Left ventricle myocardium inferior (tissue), 1 donor: Measurements from ENCODE around the gene PPP1CA. TPM values are rescaled to one million over a fixed set of nuclear protein-coding genes. Genes with fewer than 3 reads are reported as not detected.

ENCODE experiments used
- DNase-seq: peaks from one replicate; pipeline ENCODE4 v3.0.0-alpha.2; 2020
- H3K27ac ChIP-seq: fragments of 200-600 bp; replicated peaks from 2 replicates; pipeline ENCODE4 v1.8.0; 2021
- H3K27me3 ChIP-seq: fragments of 200-600 bp; 2 replicates; pipeline ENCODE4 v1.8.0; 2021; ENCODE audit warnings: low read depth
- H3K36me3 ChIP-seq: fragments of 200-600 bp; 2 replicates; pipeline ENCODE4 v1.8.0; 2021
- H3K4me1 ChIP-seq: fragments of 200-600 bp; 2 replicates; pipeline ENCODE4 v1.8.0; 2021
- H3K4me3 ChIP-seq: fragments of 200-600 bp; 2 replicates; pipeline ENCODE4 v1.8.0; 2021; ENCODE audit warnings: mild to moderate bottlenecking, moderate library complexity
- H3K9me3 ChIP-seq: fragments of 200-600 bp; replicated peaks from 2 replicates; pipeline ENCODE4 v1.8.0; 2021
- CTCF ChIP-seq: fragments of 200-600 bp; IDR thresholded peaks from 2 replicates; pipeline ENCODE4 v1.8.0; 2021; ENCODE audit warnings: antibody characterized with exemption, mild to moderate bottlenecking, borderline replicate concordance
- intact Hi-C: fragments of 100-400 bp; cut with micrococcal nuclease; formaldehyde crosslinking; loops from one replicate; pipeline ENCODE4 v1.11.0; 2022
- total RNA-seq: library from RNA; stranded (reverse); fragmentation: NEBNext Ultra II Directional; extraction: Animal tissue kit (Norgen Biotek cat#: 25700); gene quantifications from one replicate; pipeline ENCODE4 v1.2.1, GENCODE V29; 2021
- donor health status: DM: no; HTN: yes; CAD: no; lungs with severe emphysema.

Gene PPP1CA
- total RNA-seq, 1 donor from 2014 or later = 86.0 TPM

DNA sequence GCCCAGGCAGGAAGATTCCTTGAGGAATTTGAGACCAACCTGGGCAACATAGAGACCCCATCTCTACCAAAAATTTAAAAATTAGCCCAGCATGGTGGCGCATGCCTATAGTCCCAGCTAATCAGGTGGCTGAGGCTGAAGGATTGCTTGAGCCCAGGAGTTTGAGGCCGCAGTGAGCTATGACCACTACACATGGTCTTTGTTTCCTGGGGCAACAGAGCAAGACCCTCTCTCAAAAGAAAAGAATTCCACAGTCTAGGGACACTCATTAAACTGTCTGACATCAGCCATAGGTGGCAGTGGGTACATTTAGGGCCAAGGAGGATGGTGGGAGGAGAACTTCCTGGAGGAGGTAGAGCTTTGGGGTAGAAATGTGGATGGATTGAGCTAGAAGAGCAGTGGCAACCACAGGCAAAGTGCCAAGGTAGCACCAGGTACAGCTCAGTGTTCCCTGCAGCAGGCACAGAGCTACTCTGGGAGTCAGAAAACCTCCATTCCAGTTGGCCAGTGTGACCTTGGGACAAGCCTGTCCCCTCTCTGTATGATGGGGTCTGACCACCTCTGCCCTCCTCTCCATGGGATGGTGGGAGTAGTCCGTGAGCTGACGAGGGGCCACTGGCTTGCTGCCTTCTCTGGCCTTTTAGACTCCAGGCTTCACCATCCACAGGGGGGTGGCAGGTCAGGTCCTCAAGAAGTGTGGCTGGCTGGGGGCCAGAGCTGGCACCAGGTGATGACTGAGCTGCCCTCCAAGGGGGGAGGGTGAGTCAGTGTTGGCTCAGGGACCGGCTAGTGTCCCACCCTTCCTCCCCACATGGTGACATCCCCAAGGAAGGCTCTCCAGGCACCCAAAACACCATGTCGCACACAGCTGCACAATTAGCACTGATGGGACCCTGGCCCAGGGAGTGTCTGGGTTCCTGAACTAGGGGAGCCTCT, 24.5 kb downstream of the PPP1CA start:
- no peak for DNase-seq
- intact Hi-C loops = no loop called here
- TF ChIP-seq CTCF = no peak
- Histone ChIP-seq H3K27me3 (peaks cover 51% of the 10 kb centered on the region), H3K27ac (no peak overlapping the region), H3K4me1 (peaks cover 26% of the 10 kb centered on the region), H3K36me3 (no peaks in the 10 kb centered on the region), H3K9me3 (no peaks in the 10 kb centered on the region), H3K4me3 (no peak overlapping the region)

GRCh38 chr11:67376063-67376820, 25.4 kb downstream of the PPP1CA start:
- no peaks in the 10 kb centered on the region for H3K9me3 ChIP-seq
- no peak overlapping the region for H3K27ac ChIP-seq
- H3K4me1 ChIP-seq = peaks cover 35% of the 10 kb centered on the region
- H3K36me3 ChIP-seq = no peaks in the 10 kb centered on the region
- TF ChIP-seq CTCF = no peak
- H3K4me3 ChIP-seq = no peak overlapping the region
- no peak for DNase-seq
- intact Hi-C loops = no loop called here
- peaks cover 49% of the 10 kb centered on the region for H3K27me3 ChIP-seq

GRCh38 chr11:67375320-67376055, 26.2 kb downstream of the PPP1CA start:
- Histone ChIP-seq H3K36me3 (no peaks in the 10 kb centered on the region), H3K27ac (no peak overlapping the region), H3K9me3 (no peaks in the 10 kb centered on the region), H3K4me3 (no peak overlapping the region), H3K27me3 (peaks cover 47% of the 10 kb centered on the region), H3K4me1 (peaks cover 42% of the 10 kb centered on the region)
- intact Hi-C loops = no loop called here
- no peak for TF ChIP-seq CTCF
- DNase-seq = no peak

DNA sequence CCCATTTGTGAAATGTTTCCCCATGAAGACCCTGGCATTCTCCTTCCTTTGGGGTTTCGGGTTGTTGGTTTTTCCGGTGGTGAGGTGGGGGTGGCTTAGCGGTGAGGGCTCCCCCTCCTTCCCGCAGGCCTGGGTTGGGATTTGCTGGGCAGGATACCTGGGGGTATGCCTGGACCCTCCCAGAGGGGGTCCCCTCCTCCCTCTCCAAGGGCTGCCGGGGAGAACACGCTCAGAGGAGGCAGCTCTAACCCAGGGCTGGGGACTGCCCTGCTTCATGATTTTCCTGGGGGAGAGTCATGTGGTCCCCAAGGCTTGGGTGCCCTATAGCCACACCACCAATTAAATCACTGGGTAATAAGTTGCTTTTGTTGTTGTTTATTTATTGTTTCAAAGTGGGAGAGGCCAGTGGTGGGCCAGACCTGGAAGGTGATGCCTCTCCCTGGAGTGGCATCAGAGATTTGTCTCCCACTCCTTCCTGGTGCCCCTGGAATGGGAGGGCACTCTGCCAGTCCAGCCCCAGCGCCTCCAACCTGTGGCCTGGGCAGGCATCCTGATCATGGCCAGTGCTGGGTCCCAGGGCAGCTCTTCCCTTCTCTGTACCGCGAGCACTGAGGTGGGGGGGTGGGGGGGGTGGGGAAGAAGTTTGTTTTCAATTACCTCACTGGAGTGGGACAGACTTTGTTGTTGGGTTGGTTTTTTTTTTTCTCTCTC, 26.9 kb downstream of the PPP1CA start:
- Histone ChIP-seq H3K4me3 (peak overlapping the region; percentile 82), H3K27me3 (peaks cover 43% of the 10 kb centered on the region), H3K9me3 (no peaks in the 10 kb centered on the region), H3K27ac (peak overlapping the region; percentile 91), H3K36me3 (no peaks in the 10 kb centered on the region), H3K4me1 (peaks cover 43% of the 10 kb centered on the region)
- DNase-seq = no peak
- intact Hi-C loops = no loop called here
- TF ChIP-seq CTCF = no peak
